Peyer's patch (tissue), 4 donors: ENCODE data around the gene COLEC12. TPM values are rescaled to one million over a fixed set of nuclear protein-coding genes. Genes with fewer than 3 reads are reported as not detected.
A peak's percentile ranks its signal among the peaks of the same experiment; 100 is the strongest.

ENCODE experiments used
- DNase-seq, 3 donors: peaks; one replicate each; pipeline ENCODE4 v3.0.0-alpha.2; 2017 to 2019
- H3K27ac ChIP-seq, 4 donors: fragments of 200-600 bp; sonication (generic); one replicate each; pipeline ENCODE4 v1.5.1; 2016 to 2019
- H3K27me3 ChIP-seq, 2 donors: fragments of 200-600 bp; sonication (generic); one replicate each; pipeline ENCODE4 v1.5.1; 2019
- H3K36me3 ChIP-seq, 3 donors: fragments of 200-600 bp; sonication (generic); one replicate each; pipeline ENCODE4 v1.5.1; 2016 to 2019
- H3K4me1 ChIP-seq, 4 donors: fragments of 200-600 bp; sonication (generic); one replicate each; pipeline ENCODE4 v1.5.1; 2016 to 2019
- H3K4me3 ChIP-seq, 4 donors: fragments of 200-600 bp; sonication (generic); 1 replicate in 3 of 4; 2 replicates in 1 of 4; pipeline ENCODE4 v1.5.1; 2016 to 2019; ENCODE audit warnings: mild to moderate bottlenecking in 1 of 4
- H3K9me3 ChIP-seq, 4 donors: fragments of 200-600 bp; sonication (generic); one replicate each; pipeline ENCODE4 v1.5.1; 2016 to 2019; ENCODE audit warnings: mild to moderate bottlenecking in 1 of 4
- CTCF ChIP-seq, 6 experiments: fragments of 450-650 bp in 4 of 6; fragments of 200-600 bp in 2 of 6; sonication (generic) in 1 of 6; IDR thresholded peaks; one replicate each; pipeline ENCODE4 v1.5.1; 2017 to 2019; ENCODE audit warnings: antibody characterized with exemption in 6 of 6, mild to moderate bottlenecking in 3 of 6, moderate library complexity in 1 of 6
- POLR2A ChIP-seq, 2 donors: fragments of 450-650 bp; IDR thresholded peaks; one replicate each; pipeline ENCODE4 v1.5.1; 2017; ENCODE audit warnings: antibody characterized with exemption in 2 of 2, mild to moderate bottlenecking in 2 of 2, moderate library complexity in 2 of 2
- total RNA-seq, 4 donors: library from RNA; depleted of rRNA; stranded (reverse); fragments of >200 nt; gene quantifications; one replicate each; pipeline ENCODE4 v1.1.0, GENCODE V29; 2016

Gene COLEC12
- total RNA-seq, 4 donors from 2014 or later, result 0.88 to 7.6 (median 3.8) TPM

- Histone ChIP-seq H3K4me3 (no peak overlapping the region), H3K27me3 (no peaks in the 10 kb centered on the region), H3K27ac (peak overlapping the region in 1 of 4 donors; percentile 48), H3K4me1 (peaks cover 0 to 6% (median 0%) of the 10 kb centered on the region in 4 donors), H3K9me3 (no peaks in the 10 kb centered on the region), H3K36me3 (no peaks in the 10 kb centered on the region)
- DNase-seq, result no peak
- TF ChIP-seq POLR2A (IDR thresholded peaks at IDR 0.05) (no peak), CTCF (IDR thresholded peaks at IDR 0.05) (no peak)
Measured at GRCh38 chr18:476251-476664, 24.2 kb downstream of the COLEC12 start.

- Histone ChIP-seq H3K4me1 (peaks cover 0 to 6% (median 0%) of the 10 kb centered on the region in 4 donors), H3K9me3 (no peaks in the 10 kb centered on the region), H3K36me3 (no peaks in the 10 kb centered on the region), H3K27ac (peak overlapping the region in 3 of 4 donors; percentile 19 to 48 (median 21)), H3K27me3 (no peaks in the 10 kb centered on the region), H3K4me3 (no peak overlapping the region)
- DNase-seq, result no peak
- TF ChIP-seq POLR2A (IDR thresholded peaks at IDR 0.05), result no peak
- TF ChIP-seq CTCF (IDR thresholded peaks at IDR 0.05), result no peak
Measured at GRCh38 chr18:475202-476031, 25.1 kb downstream of the COLEC12 start.

GRCh38 chr18:474416-474815 is 26.1 kb downstream of the COLEC12 start:
- Histone ChIP-seq H3K9me3 (no peaks in the 10 kb centered on the region), H3K4me3 (no peak overlapping the region), H3K27me3 (no peaks in the 10 kb centered on the region), H3K36me3 (no peaks in the 10 kb centered on the region), H3K27ac (peak overlapping the region in 2 of 4 donors; percentile 3 to 48), H3K4me1 (peaks cover 0 to 6% (median 0%) of the 10 kb centered on the region in 4 donors)
- no peak for TF ChIP-seq POLR2A (IDR thresholded peaks at IDR 0.05)
- no peak for DNase-seq

GRCh38 chr18:473802-474201 is 26.7 kb downstream of the COLEC12 start:
- TF ChIP-seq CTCF (IDR thresholded peaks at IDR 0.05) (no peak), POLR2A (IDR thresholded peaks at IDR 0.05) (no peak)
- H3K9me3 ChIP-seq, result no peaks in the 10 kb centered on the region
- peaks cover 0 to 6% (median 0%) of the 10 kb centered on the region in 4 donors for H3K4me1 ChIP-seq
- no peaks in the 10 kb centered on the region for H3K27me3 ChIP-seq
- H3K36me3 ChIP-seq, result no peaks in the 10 kb centered on the region
- no peak for DNase-seq
- H3K27ac ChIP-seq, result no peak overlapping the region
- H3K4me3 ChIP-seq, result no peak overlapping the region

- Histone ChIP-seq H3K27me3 (no peaks in the 10 kb centered on the region), H3K27ac (no peak overlapping the region), H3K4me3 (no peak overlapping the region), H3K36me3 (no peaks in the 10 kb centered on the region), H3K4me1 (peaks cover 0 to 6% (median 0%) of the 10 kb centered on the region in 4 donors), H3K9me3 (no peaks in the 10 kb centered on the region)
- DNase-seq, result no peak
- no peak for TF ChIP-seq CTCF (IDR thresholded peaks at IDR 0.05)
Measured at GRCh38 chr18:471716-472115, 28.8 kb downstream of the COLEC12 start.

- Histone ChIP-seq H3K27me3 (no peaks in the 10 kb centered on the region), H3K4me1 (peaks cover 0 to 6% (median 0%) of the 10 kb centered on the region in 4 donors), H3K36me3 (no peaks in the 10 kb centered on the region), H3K27ac (no peak overlapping the region), H3K4me3 (no peak overlapping the region), H3K9me3 (no peaks in the 10 kb centered on the region)
- TF ChIP-seq POLR2A (IDR thresholded peaks at IDR 0.05) (no peak), CTCF (IDR thresholded peaks at IDR 0.05) (no peak)
- DNase-seq, result no peak
Measured at GRCh38 chr18:470661-471501, 29.6 kb downstream of the COLEC12 start.
